Brain microvascular endothelial cell (primary cell): ENCODE measurements around the gene TGFA.

Experiments used
- DNase-seq: peaks from one replicate; pipeline ENCODE4 v3.0.0-alpha.2; 2020
- H3K27ac ChIP-seq: fragments of 250-450 bp; sonication (Bioruptor Pico); 2 replicates; pipeline ENCODE4 v1.5.1; 2020; ENCODE audit warnings: mild to moderate bottlenecking, moderate library complexity
- H3K27me3 ChIP-seq: fragments of 250-450 bp; sonication (Bioruptor Pico); replicated peaks from 2 replicates; pipeline ENCODE4 v1.5.1; 2020; ENCODE audit warnings: mild to moderate bottlenecking
- H3K36me3 ChIP-seq: fragments of 250-450 bp; sonication (Bioruptor Pico); replicated peaks from 2 replicates; pipeline ENCODE4 v1.5.1; 2020; ENCODE audit warnings: mild to moderate bottlenecking
- H3K4me3 ChIP-seq: 2 replicates; pipeline ENCODE4 v1.5.1; 2011; ENCODE audit warnings: low read depth, mild to moderate bottlenecking, control low read depth, low read length, moderate library complexity
- in situ Hi-C: cut with HindIII; loops from 2 replicates; pipeline ENCODE4 v1.10.0; 2017; ENCODE audit warnings: low sequenced_read_pairs, low pct_ligation_motif_present
- TF ChIP-seq, protein P1 (sequence below): IDR thresholded peaks from 2 replicates; pipeline ENCODE4 v1.5.1; 2011; ENCODE audit warnings: low read depth, mild to moderate bottlenecking, moderate library complexity, low read length, control low read depth, inconsistent platforms; ENCODE audit errors: missing control alignments

Gene TGFA

DNA sequence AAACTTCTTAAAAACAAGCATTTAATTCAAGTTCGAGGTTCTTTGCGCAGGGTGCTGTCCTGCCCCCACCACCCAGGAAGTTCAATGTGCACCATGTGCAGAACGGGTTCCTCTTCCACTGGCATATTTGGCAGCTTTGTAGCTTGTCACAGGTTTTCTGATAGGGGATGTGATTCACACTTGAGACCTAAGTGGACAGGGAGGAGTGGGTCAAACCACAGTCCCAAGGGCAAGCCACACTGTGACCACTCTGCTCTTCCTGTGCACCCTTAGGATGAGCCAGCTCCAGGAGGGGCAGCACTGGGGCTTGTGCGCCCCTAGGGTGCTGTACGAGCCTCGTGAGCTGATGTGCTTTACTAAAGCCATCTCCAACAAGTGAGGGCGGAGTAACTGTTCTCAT, 82.5 kb downstream of the TGFA start:
- H3K4me3 ChIP-seq = no peak overlapping the region
- H3K27me3 ChIP-seq = peaks cover 2% of the 10 kb centered on the region
- in situ Hi-C loops = no loop called here
- DNase-seq = no peak
- no peak overlapping the region for H3K27ac ChIP-seq
- no peaks in the 10 kb centered on the region for H3K36me3 ChIP-seq
- TF ChIP-seq, protein P1, sequence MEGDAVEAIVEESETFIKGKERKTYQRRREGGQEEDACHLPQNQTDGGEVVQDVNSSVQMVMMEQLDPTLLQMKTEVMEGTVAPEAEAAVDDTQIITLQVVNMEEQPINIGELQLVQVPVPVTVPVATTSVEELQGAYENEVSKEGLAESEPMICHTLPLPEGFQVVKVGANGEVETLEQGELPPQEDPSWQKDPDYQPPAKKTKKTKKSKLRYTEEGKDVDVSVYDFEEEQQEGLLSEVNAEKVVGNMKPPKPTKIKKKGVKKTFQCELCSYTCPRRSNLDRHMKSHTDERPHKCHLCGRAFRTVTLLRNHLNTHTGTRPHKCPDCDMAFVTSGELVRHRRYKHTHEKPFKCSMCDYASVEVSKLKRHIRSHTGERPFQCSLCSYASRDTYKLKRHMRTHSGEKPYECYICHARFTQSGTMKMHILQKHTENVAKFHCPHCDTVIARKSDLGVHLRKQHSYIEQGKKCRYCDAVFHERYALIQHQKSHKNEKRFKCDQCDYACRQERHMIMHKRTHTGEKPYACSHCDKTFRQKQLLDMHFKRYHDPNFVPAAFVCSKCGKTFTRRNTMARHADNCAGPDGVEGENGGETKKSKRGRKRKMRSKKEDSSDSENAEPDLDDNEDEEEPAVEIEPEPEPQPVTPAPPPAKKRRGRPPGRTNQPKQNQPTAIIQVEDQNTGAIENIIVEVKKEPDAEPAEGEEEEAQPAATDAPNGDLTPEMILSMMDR = no peak

- H3K27ac ChIP-seq = no peak overlapping the region
- H3K27me3 ChIP-seq = peaks cover 2% of the 10 kb centered on the region
- H3K4me3 ChIP-seq = no peak overlapping the region
- no peak for DNase-seq
- no peaks in the 10 kb centered on the region for H3K36me3 ChIP-seq
- TF ChIP-seq, protein P1 = no peak
- in situ Hi-C loops = no loop called here
Measured at GRCh38 chr2:70469961-70470360, 83.7 kb downstream of the TGFA start.

GRCh38 chr2:70469435-70469834, 84.2 kb downstream of the TGFA start:
- in situ Hi-C loops = no loop called here
- Histone ChIP-seq H3K36me3 (no peaks in the 10 kb centered on the region), H3K27ac (no peak overlapping the region), H3K4me3 (no peak overlapping the region), H3K27me3 (peaks cover 2% of the 10 kb centered on the region)
- TF ChIP-seq, protein P1 = peak; percentile 14
- no peak for DNase-seq

DNA sequence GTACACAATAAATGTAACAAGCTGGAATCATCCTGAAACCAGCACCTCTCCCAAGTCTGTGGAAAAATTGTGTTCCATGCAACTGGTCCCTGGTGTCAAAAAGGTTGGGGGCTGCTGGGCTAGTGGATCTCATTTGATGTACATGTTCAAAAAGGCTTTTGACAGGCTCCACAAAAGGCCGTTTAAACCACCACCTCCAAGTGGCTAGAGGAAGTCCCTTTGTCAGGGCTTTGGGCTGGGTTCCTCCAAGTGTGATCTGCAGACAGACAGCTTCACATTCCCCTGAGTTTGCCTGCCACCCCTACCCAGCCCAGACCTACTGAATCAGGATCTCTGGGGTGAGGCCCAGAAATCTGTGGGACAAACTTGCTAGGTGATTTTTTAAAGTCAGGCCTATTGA, 84.7 kb downstream of the TGFA start:
- H3K27ac ChIP-seq = no peak overlapping the region
- peaks cover 2% of the 10 kb centered on the region for H3K27me3 ChIP-seq
- in situ Hi-C loops = no loop called here
- no peak for DNase-seq
- H3K36me3 ChIP-seq = no peaks in the 10 kb centered on the region
- no peak overlapping the region for H3K4me3 ChIP-seq
- TF ChIP-seq, protein P1 = no peak

GRCh38 chr2:70467831-70468779, 85.5 kb downstream of the TGFA start:
- Histone ChIP-seq H3K27ac (no peak overlapping the region), H3K36me3 (no peaks in the 10 kb centered on the region), H3K27me3 (peaks cover 2% of the 10 kb centered on the region), H3K4me3 (no peak overlapping the region)
- in situ Hi-C loops = no loop called here
- DNase-seq = no peak
- TF ChIP-seq, protein P1 = no peak
